Cardiac muscle cell (in vitro differentiated cells and primary cell): Measurements from ENCODE around the gene PCDH9. TPM values are rescaled to one million over a fixed set of nuclear protein-coding genes. Genes with fewer than 3 reads are reported as not detected.

Source experiments
- DNase-seq, 2 donors: peaks; one replicate each; pipeline versions ENCODE4 v3.0.0 to v3.0.0-alpha.2; 2010 to 2017; ENCODE audit warnings: low read depth in 1 of 2, low spot score in 1 of 2
- H3K27ac ChIP-seq: fragments of 200-600 bp; sonication (generic); 2 replicates; pipeline ENCODE4 v1.5.1; 2016
- H3K27me3 ChIP-seq: fragments of 200-600 bp; sonication (generic); 2 replicates; pipeline ENCODE4 v1.6.0; 2016; ENCODE audit warnings: control low read depth
- H3K36me3 ChIP-seq: fragments of 200-600 bp; sonication (generic); 2 replicates; pipeline ENCODE4 v1.5.1; 2016; ENCODE audit warnings: control low read depth
- H3K4me1 ChIP-seq: fragments of 200-600 bp; sonication (generic); 2 replicates; pipeline ENCODE4 v1.8.1; 2017; ENCODE audit warnings: low read depth, mild to moderate bottlenecking, mixed run types
- H3K4me3 ChIP-seq: fragments of 200-600 bp; sonication (generic); 2 replicates; pipeline ENCODE4 v1.5.1; 2016; ENCODE audit warnings: mild to moderate bottlenecking
- H3K9me3 ChIP-seq: fragments of 200-600 bp; sonication (generic); 2 replicates; pipeline ENCODE4 v1.5.1; 2017; ENCODE audit warnings: low read depth, mild to moderate bottlenecking, control low read depth
- CTCF ChIP-seq: IDR thresholded peaks from 2 replicates; pipeline ENCODE4 v1.5.1; 2012; ENCODE audit warnings: low read depth, mild to moderate bottlenecking, low read length
- polyA plus RNA-seq: library from polyadenylated mRNA; unstranded; fragments of >200 nt; fragmentation: Nextera tagmentation; extraction: Ambion mirVana; gene quantifications from 2 replicates; pipeline ENCODE4 v1.2.1, GENCODE V29; 2016
- total RNA-seq: library from RNA; depleted of rRNA; stranded (reverse); fragments of >200 nt; gene quantifications from 2 replicates; pipeline ENCODE4 v1.2.3, GENCODE V29; 2016

Gene PCDH9
- total and polyA plus RNA-seq, 2 experiments from 2014 or later, result 1.6 to 2.3 TPM

GRCh38 chr13:66585669-66586203 lies 644.4 kb downstream of the PCDH9 start:
- Histone ChIP-seq H3K4me1 (no peaks in the 10 kb centered on the region), H3K4me3 (no peak overlapping the region), H3K27ac (no peak overlapping the region), H3K9me3 (no peaks in the 10 kb centered on the region), H3K27me3 (no peaks in the 10 kb centered on the region), H3K36me3 (no peaks in the 10 kb centered on the region)
- DNase-seq, result peak in 1 of 2 donors; percentile 16
- TF ChIP-seq CTCF, result no peak

DNA sequence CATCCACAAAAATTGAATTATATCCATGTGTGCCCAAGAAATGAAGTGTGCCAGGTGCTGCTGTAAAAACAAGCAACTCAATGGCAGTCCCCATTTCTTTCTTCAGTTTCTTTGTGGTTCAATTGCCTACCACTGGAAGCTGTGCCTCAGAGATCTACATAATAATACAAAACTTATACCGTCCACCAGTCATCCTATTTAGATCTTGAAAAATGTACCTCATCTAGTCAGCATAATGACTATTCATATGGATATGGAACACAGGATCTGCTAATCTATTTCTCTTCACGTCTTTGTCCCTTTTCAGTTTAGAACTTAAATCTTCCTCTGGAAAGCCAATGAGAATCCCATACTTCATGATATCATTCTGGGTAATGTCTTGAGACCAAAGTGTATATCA lies 648.5 kb downstream of the PCDH9 start:
- DNase-seq, result no peak
- Histone ChIP-seq H3K4me3 (no peak overlapping the region), H3K36me3 (no peaks in the 10 kb centered on the region), H3K27ac (no peak overlapping the region), H3K27me3 (no peaks in the 10 kb centered on the region), H3K9me3 (no peaks in the 10 kb centered on the region), H3K4me1 (no peaks in the 10 kb centered on the region)
- TF ChIP-seq CTCF, result no peak

DNA sequence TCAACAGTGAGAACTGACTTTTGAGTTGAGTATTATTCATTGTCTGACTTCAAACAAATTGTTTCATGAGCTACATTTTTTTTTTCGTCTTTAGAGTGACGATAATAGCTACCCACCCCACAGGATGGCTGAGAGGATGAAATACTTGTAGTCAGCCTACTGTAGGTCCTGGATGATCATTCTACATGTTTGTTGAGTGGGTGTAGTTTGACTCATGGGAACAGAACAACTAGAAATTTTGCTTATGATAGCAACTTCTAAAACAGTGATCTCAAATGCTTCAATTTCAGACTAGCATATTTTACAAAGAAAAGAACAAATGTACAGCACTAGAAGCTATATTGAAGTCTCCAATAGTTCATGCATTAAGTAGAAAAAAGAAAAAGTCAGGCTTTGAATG lies 651.8 kb downstream of the PCDH9 start:
- Histone ChIP-seq H3K4me3 (no peak overlapping the region), H3K4me1 (no peaks in the 10 kb centered on the region), H3K27me3 (no peaks in the 10 kb centered on the region), H3K36me3 (no peaks in the 10 kb centered on the region), H3K27ac (no peak overlapping the region), H3K9me3 (no peaks in the 10 kb centered on the region)
- DNase-seq, result no peak
- no peak for TF ChIP-seq CTCF

DNA sequence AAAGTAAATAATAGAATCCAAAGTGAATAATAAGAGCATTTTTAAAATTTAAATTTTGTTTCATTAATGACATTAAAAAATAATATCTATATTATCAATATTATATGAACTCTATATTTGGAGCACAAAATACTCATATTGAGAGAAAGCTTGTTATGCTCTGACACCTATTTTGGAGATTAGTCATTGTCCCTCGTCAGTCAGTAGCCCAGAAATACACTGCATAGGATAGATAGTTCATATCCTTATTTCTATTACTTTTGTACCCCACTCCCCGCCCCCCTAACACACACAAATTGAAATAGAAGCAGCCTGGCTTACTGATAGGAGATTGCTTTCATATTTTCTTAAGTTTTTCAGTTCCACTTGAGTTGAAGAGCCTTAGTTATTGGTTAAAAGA lies 652.8 kb downstream of the PCDH9 start:
- no peak for DNase-seq
- Histone ChIP-seq H3K27me3 (no peaks in the 10 kb centered on the region), H3K4me3 (no peak overlapping the region), H3K27ac (no peak overlapping the region), H3K9me3 (no peaks in the 10 kb centered on the region), H3K36me3 (no peaks in the 10 kb centered on the region), H3K4me1 (no peaks in the 10 kb centered on the region)
- TF ChIP-seq CTCF, result no peak

DNA sequence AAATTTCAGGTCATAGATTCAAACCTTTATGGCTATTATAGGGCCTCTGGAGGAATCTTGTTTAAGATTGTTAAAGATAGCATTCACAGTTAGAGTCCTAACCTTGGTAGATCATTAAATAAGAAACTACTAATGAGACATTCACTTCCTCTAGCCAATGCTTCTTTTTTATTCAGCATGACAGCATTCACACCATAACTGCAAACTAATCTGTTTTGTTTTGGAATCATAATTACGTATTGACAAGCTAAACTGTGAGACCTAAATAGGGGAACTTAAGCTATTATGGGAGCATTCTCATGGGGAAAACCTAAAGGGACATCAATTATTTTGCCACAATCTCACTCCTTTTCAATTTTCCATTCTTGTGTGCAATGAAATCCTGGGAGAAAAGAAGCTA lies 653.8 kb downstream of the PCDH9 start:
- TF ChIP-seq CTCF, result no peak
- Histone ChIP-seq H3K27ac (no peak overlapping the region), H3K4me3 (no peak overlapping the region), H3K4me1 (no peaks in the 10 kb centered on the region), H3K27me3 (no peaks in the 10 kb centered on the region), H3K36me3 (no peaks in the 10 kb centered on the region), H3K9me3 (no peaks in the 10 kb centered on the region)
- DNase-seq, result no peak

GRCh38 chr13:66574606-66575005 lies 655.5 kb downstream of the PCDH9 start:
- Histone ChIP-seq H3K4me3 (no peak overlapping the region), H3K36me3 (no peaks in the 10 kb centered on the region), H3K27ac (no peak overlapping the region), H3K9me3 (no peaks in the 10 kb centered on the region), H3K4me1 (no peaks in the 10 kb centered on the region), H3K27me3 (no peaks in the 10 kb centered on the region)
- DNase-seq, result no peak
- no peak for TF ChIP-seq CTCF
